Thyroid gland (tissue), 4 donors: ENCODE results near the gene ABCG1. TPM values are rescaled to one million over a fixed set of nuclear protein-coding genes. Genes with fewer than 3 reads are reported as not detected.

Experiments used
- DNase-seq, 2 donors: peaks; one replicate each; pipeline ENCODE4 v3.0.0-alpha.2; 2019
- H3K27ac ChIP-seq, 3 donors: fragments of 200-600 bp; sonication (generic); 1 replicate in 2 of 3; 2 replicates in 1 of 3; pipeline ENCODE4 v1.5.1; 2016 to 2019; ENCODE audit warnings: mild to moderate bottlenecking in 1 of 3, moderate library complexity in 1 of 3
- H3K27me3 ChIP-seq: fragments of 200-600 bp; sonication (generic); one replicate; pipeline ENCODE4 v1.5.1; 2019
- H3K36me3 ChIP-seq, 2 donors: fragments of 200-600 bp; sonication (generic); one replicate each; pipeline ENCODE4 v1.5.1; 2016 to 2019
- H3K4me1 ChIP-seq, 2 donors: fragments of 200-600 bp; sonication (generic); one replicate each; pipeline ENCODE4 v1.5.1; 2017 to 2019
- H3K4me3 ChIP-seq, 3 donors: fragments of 200-600 bp; sonication (generic); replicated peaks in 1 of 3; 1 replicate in 2 of 3; 2 replicates in 1 of 3; pipeline ENCODE4 v1.5.1; 2016; ENCODE audit warnings: mild to moderate bottlenecking in 1 of 3
- H3K9me3 ChIP-seq: fragments of 200-600 bp; sonication (generic); one replicate; pipeline ENCODE4 v1.5.1; 2017
- CTCF ChIP-seq, 6 experiments: fragments of 200-600 bp in 3 of 6; fragments of 450-650 bp in 3 of 6; sonication (generic) in 3 of 6; IDR thresholded peaks; one replicate each; pipeline ENCODE4 v1.5.1; 2016 to 2019; ENCODE audit warnings: antibody characterized with exemption in 6 of 6, mild to moderate bottlenecking in 2 of 6, inconsistent platforms in 1 of 6, moderate library complexity in 1 of 6
- POLR2A ChIP-seq, 2 donors: fragments of 450-650 bp; IDR thresholded peaks; one replicate each; pipeline ENCODE4 v1.6.1; 2017; ENCODE audit warnings: antibody characterized with exemption in 2 of 2, mild to moderate bottlenecking in 2 of 2, moderate library complexity in 1 of 2
- WGBS, 2 donors: methylation state at CpG; one replicate each; pipeline ENCODE4 v1.1.5; 2017; 5-methylcytosine and 5-hydroxymethylcytosine counted together
- intact Hi-C: fragments of 100-400 bp; cut with DNase I; formaldehyde crosslinking; loops from one replicate; pipeline ENCODE4 v1.15.1; 2023
- total RNA-seq, 4 donors: library from RNA; depleted of rRNA; stranded (reverse); fragments of >200 nt; gene quantifications; one replicate each; pipeline ENCODE4 v1.2.3, GENCODE V29; 2016

The ABCG1 gene
- total RNA-seq, 4 donors from 2014 or later = 13.8 to 34.1 (median 18.9) TPM

- DNase-seq = no peak
- Histone ChIP-seq H3K36me3 (no peaks in the 10 kb centered on the region), H3K27ac (no peak overlapping the region), H3K4me3 (no peak overlapping the region), H3K4me1 (peaks cover 17 to 23% of the 10 kb centered on the region in 2 donors), H3K27me3 (no peaks in the 10 kb centered on the region), H3K9me3 (no peaks in the 10 kb centered on the region)
- TF ChIP-seq CTCF (IDR thresholded peaks at IDR 0.05) = no peak
- TF ChIP-seq POLR2A (IDR thresholded peaks at IDR 0.05) = no peak
- intact Hi-C loops = no loop called here
- WGBS, 2 donors = 95 to 96% methylated on average over 17 of the region's 17 CpGs
Measured at GRCh38 chr21:42216726-42217572, 2.0 kb upstream of the ABCG1 start.

- DNase-seq = peak; percentile 9 to 23
- Histone ChIP-seq H3K4me1 (peaks cover 17 to 23% of the 10 kb centered on the region in 2 donors), H3K36me3 (no peaks in the 10 kb centered on the region), H3K4me3 (peak overlapping the region; percentile 53 to 71 (median 67)), H3K27me3 (no peaks in the 10 kb centered on the region), H3K9me3 (no peaks in the 10 kb centered on the region), H3K27ac (peak overlapping the region; percentile 51 to 90 (median 79))
- WGBS, 2 donors = 0 to 2% methylated on average over 18 to 25 of the region's 41 CpGs
- no peak for TF ChIP-seq CTCF (IDR thresholded peaks at IDR 0.05)
- TF ChIP-seq POLR2A (IDR thresholded peaks at IDR 0.05) = no peak
- intact Hi-C loops = no loop called here
Measured at GRCh38 chr21:42219606-42220137, 732 bp downstream of the ABCG1 start.

- Histone ChIP-seq H3K27me3 (no peaks in the 10 kb centered on the region), H3K36me3 (no peaks in the 10 kb centered on the region), H3K4me3 (peak overlapping the region in 2 of 3 donors; percentile 67 to 71), H3K4me1 (peaks cover 17 to 23% of the 10 kb centered on the region in 2 donors), H3K27ac (peak overlapping the region; percentile 51 to 90 (median 79)), H3K9me3 (no peaks in the 10 kb centered on the region)
- TF ChIP-seq CTCF (IDR thresholded peaks at IDR 0.05) (no peak), POLR2A (IDR thresholded peaks at IDR 0.05) (no peak)
- intact Hi-C loops = no loop called here
- WGBS, 2 donors = 1 to 3% methylated on average over 26 of the region's 26 CpGs
- DNase-seq = peak; percentile 65
Measured at GRCh38 chr21:42220138-42220701, 1.3 kb downstream of the ABCG1 start.

- no peaks in the 10 kb centered on the region for H3K36me3 ChIP-seq
- H3K9me3 ChIP-seq = no peaks in the 10 kb centered on the region
- no peak overlapping the region for H3K4me3 ChIP-seq
- no peaks in the 10 kb centered on the region for H3K27me3 ChIP-seq
- peaks cover 17 to 23% of the 10 kb centered on the region in 2 donors for H3K4me1 ChIP-seq
- TF ChIP-seq POLR2A (IDR thresholded peaks at IDR 0.05) = no peak
- TF ChIP-seq CTCF (IDR thresholded peaks at IDR 0.05) = no peak
- DNase-seq = no peak
- intact Hi-C loops = no loop called here
- WGBS, 2 donors = 73 to 86% methylated on average over 14 to 15 of the region's 15 CpGs
- H3K27ac ChIP-seq = peak overlapping the region in 1 of 3 donors; percentile 90
Measured at GRCh38 chr21:42221581-42222345, 2.8 kb downstream of the ABCG1 start.
